ENCODE data around the gene CCN6.

Gene CCN6

DNA sequence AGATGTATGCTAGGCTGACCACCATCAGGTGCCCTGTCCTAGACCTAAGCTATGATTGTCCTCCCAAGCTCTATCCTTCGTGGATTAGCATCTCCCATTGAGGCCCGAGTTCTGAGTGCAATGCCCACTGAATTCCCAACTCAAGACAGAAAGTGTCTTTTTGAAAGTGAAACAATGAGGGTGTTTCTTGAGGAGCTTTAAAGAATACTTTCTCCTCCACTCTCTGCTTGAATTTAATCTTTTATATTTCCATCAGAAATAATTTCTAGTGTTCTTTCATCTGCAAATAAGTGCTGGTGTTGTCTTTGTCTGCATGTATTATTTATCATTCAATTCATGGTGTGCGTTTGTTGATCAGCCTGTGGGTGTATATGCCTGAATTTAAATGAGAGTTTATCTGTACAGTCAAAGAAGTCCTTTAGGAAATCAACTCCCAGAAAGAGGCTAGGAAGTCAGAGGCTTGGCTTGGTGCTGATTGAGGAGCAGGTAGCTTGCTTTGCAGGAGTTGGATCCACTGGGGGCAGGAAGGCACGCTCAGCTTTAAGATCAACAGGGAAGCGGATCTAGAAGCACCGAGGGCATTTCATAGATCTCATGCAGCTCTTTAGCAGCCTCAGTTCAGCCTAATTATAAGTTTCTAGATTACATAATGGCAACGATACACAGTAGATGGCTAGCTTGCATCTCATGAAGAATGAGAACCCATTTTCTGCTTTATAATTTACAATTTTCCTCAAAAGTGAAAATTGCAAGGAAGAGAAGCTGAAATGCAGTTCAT is 36.0 kb upstream of the CCN6 start:
- ChIA-PET CTCF (interaction anchor here (0.7 to 7.4 kb wide), 10 partner anchors 10 to 309 kb away, joined by 3 to 59 read pairs (median 4); no protein-coding TSS in a partner anchor), POLR2A (no interaction called here)
- DNase-seq (ENCODE audit: low read depth, low spot score): no peak
- TF ChIP-seq, protein P1, sequence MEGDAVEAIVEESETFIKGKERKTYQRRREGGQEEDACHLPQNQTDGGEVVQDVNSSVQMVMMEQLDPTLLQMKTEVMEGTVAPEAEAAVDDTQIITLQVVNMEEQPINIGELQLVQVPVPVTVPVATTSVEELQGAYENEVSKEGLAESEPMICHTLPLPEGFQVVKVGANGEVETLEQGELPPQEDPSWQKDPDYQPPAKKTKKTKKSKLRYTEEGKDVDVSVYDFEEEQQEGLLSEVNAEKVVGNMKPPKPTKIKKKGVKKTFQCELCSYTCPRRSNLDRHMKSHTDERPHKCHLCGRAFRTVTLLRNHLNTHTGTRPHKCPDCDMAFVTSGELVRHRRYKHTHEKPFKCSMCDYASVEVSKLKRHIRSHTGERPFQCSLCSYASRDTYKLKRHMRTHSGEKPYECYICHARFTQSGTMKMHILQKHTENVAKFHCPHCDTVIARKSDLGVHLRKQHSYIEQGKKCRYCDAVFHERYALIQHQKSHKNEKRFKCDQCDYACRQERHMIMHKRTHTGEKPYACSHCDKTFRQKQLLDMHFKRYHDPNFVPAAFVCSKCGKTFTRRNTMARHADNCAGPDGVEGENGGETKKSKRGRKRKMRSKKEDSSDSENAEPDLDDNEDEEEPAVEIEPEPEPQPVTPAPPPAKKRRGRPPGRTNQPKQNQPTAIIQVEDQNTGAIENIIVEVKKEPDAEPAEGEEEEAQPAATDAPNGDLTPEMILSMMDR (IDR thresholded peaks at IDR 0.05; ENCODE audit: insufficient read depth, low read length, missing control alignments): no peak
- H3K4me3 ChIP-seq (ENCODE audit: low read depth, low read length): no peak overlapping the region

DNA sequence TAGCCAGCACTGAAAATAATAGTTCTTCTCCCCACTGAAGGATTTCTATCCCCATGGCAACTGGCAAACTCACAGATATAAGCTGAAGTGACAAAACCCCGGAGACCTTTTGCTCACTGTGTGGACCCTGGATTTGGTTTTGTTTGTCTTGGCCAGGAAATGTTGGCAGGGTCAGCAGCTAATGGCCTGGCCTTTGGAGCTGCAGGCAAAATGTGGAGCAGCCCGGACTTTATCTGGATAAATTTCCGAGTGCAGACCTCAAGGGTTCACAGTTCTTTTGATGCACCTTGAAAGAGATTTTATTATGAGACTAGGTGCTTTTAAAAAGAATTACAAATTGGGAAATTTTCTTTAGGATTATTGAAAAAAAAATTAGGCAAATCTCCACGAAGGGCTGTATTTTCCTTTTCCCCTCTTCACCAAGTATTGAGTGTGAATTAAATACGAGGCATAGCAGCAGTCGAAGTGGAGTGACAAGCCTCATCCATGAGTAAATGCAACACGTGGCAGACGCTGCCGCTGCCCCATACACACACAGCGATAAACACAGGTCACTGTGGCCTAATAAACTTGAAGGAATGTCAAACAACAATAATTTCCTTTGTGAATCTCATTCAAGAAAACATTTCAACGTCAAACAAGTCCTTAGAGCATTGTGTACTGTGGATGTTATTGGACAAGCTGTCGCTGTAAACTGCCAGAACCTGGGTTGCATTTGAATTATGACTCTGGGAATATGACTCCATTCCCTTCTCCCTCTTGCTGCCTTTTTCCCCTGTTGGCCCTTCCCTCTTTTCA is 35.1 kb upstream of the CCN6 start:
- no peak for DNase-seq (ENCODE audit: low read depth, low spot score)
- POLR2A ChIA-PET: no interaction called here
- TF ChIP-seq, protein P1 (IDR thresholded peaks at IDR 0.05; ENCODE audit: insufficient read depth, low read length, missing control alignments): no peak
- H3K4me3 ChIP-seq (ENCODE audit: low read depth, low read length): no peak overlapping the region
- CTCF ChIA-PET: interaction anchor here (1.2 to 7.4 kb wide), 7 partner anchors 9 to 25 kb away, joined by 3 to 59 read pairs (median 8); no protein-coding TSS in a partner anchor

DNA sequence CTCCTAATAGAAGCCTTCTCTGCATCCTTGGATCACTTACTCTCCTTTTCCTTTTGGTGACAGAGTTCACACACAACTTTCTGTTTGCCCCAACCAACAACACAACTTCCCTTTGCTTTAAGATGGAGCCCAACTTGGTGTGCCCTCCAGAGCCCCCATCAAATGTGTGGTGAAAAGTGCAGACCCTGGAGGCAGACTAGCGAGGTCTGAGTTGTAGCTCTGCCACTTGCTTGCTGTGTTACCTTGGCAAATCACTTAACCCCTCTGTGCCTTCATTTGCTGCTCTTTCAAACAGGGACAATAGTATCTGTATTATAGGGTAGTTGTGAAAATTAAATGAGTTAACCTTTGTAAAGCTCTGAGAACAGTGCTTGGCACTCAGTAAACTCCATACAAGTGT is 34.3 kb upstream of the CCN6 start:
- TF ChIP-seq, protein P1 (IDR thresholded peaks at IDR 0.05; ENCODE audit: insufficient read depth, low read length, missing control alignments): no peak
- POLR2A ChIA-PET: no interaction called here
- no peak overlapping the region for H3K4me3 ChIP-seq (ENCODE audit: low read depth, low read length)
- no peak for DNase-seq (ENCODE audit: low read depth, low spot score)
- CTCF ChIA-PET: interaction anchor here (0.6 to 7.4 kb wide), 6 partner anchors 8 to 307 kb away, joined by 3 to 59 read pairs (median 16); no protein-coding TSS in a partner anchor

DNA sequence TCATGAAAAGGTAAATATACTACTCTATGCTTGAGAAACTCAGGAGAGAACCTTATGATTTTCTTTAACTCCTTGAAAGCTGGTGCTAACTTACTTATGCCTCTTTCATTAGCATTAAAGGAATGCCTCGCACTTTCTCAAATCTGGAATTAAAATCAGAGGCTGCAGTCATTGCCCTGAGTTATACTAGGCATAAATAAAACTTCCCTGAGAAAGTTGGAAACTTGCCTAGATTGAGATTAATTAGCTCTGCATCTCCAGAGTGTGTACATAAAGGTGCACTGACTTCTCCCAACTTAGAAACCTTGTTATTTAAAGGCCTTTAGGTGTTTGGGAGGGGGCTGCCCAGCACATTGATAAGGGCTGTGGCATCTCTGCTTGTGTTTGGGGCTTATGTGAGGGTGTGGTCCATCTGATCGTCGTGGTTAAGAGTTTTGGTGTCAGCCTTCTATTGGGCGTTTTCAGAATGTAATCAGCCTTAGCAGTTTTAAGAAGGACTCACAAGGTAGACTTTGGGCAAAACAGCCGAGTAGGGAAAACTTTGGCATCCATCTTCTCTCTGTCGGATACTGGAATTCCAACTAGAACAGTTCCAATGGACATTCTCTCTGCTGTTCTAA is 32.1 kb upstream of the CCN6 start:
- DNase-seq (ENCODE audit: low read depth, low spot score): no peak
- no peak overlapping the region for H3K4me3 ChIP-seq (ENCODE audit: low read depth, low read length)
- CTCF ChIA-PET: interaction anchor here (1.0 to 5.5 kb wide), 5 partner anchors 6 to 24 kb away, joined by 3 to 59 read pairs (median 4); no protein-coding TSS in a partner anchor
- POLR2A ChIA-PET: no interaction called here
- TF ChIP-seq, protein P1 (IDR thresholded peaks at IDR 0.05; ENCODE audit: insufficient read depth, low read length, missing control alignments): no peak

DNA sequence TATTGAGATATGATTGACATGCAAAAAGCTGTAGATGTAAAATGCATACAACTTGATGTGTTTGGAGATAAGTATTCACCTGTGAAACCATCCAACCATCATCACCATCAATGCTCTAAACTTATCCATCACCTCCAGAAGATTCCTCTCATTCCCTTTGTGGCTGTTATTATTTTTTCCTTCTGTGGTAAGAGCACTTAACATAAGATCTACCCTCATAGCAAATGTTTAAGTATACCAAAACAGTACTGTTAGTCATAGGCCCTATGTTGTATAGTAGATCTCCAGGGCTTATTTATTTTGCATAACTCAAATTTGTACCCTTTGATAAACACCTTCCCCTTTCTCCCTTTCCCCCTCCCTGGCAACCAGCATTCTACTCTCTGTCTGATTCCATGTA is 31.2 kb upstream of the CCN6 start:
- CTCF ChIA-PET: interaction anchor here (4.8 kb wide), 1 partner anchor 20 kb away, joined by 28 read pairs; no protein-coding TSS in a partner anchor
- TF ChIP-seq, protein P1 (IDR thresholded peaks at IDR 0.05; ENCODE audit: insufficient read depth, low read length, missing control alignments): no peak
- no peak overlapping the region for H3K4me3 ChIP-seq (ENCODE audit: low read depth, low read length)
- no peak for DNase-seq (ENCODE audit: low read depth, low spot score)
- POLR2A ChIA-PET: no interaction called here
